Measurements from ENCODE around the gene PRCD. TPM values are rescaled to one million over a fixed set of nuclear protein-coding genes. Genes with fewer than 3 reads are reported as not detected.

PRCD gene
- total and polyA plus RNA-seq, 3 donors from 2014 or later, result 3.2 to 4.6 (median 3.8) TPM

DNA sequence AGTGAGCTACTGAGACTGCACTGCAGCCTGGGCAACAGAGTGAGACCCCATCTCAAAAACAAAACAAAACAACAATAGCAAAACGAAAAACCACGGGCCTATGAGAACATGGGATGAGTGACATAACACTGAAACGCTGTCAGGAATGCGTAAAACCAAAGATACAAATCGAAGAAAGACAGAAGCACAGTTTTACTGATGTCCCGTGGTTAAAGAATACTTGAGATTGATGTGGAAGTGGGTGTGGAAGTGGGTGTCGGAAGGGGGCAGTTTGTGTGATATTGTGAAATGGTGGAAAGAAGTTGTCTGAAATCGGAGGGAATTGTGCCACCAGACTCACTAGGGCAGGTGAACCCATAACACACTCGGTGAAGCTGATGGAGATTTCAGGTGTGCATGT, 36.3 kb downstream of the PRCD start:
- DNase-seq, result no peak
- Histone ChIP-seq H3K9me3 (no peaks in the 10 kb centered on the region), H3K4me1 (no peaks in the 10 kb centered on the region), H3K27ac (no peak overlapping the region), H3K36me3 (ENCODE audit: low read depth, missing control alignments) (no peaks in the 10 kb centered on the region), H3K4me3 (no peak overlapping the region), H3K27me3 (no peaks in the 10 kb centered on the region)
- WGBS, 2 donors, result 91 to 92% methylated on average over 9 of the region's 9 CpGs
- TF ChIP-seq POLR2A (IDR thresholded peaks at IDR 0.05), result no peak
- TF ChIP-seq, protein P1, sequence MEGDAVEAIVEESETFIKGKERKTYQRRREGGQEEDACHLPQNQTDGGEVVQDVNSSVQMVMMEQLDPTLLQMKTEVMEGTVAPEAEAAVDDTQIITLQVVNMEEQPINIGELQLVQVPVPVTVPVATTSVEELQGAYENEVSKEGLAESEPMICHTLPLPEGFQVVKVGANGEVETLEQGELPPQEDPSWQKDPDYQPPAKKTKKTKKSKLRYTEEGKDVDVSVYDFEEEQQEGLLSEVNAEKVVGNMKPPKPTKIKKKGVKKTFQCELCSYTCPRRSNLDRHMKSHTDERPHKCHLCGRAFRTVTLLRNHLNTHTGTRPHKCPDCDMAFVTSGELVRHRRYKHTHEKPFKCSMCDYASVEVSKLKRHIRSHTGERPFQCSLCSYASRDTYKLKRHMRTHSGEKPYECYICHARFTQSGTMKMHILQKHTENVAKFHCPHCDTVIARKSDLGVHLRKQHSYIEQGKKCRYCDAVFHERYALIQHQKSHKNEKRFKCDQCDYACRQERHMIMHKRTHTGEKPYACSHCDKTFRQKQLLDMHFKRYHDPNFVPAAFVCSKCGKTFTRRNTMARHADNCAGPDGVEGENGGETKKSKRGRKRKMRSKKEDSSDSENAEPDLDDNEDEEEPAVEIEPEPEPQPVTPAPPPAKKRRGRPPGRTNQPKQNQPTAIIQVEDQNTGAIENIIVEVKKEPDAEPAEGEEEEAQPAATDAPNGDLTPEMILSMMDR (IDR thresholded peaks at IDR 0.05), result no peak
- intact Hi-C loops (cut with DNase I; ENCODE audit: low total_unique reads), result no loop called here

DNA sequence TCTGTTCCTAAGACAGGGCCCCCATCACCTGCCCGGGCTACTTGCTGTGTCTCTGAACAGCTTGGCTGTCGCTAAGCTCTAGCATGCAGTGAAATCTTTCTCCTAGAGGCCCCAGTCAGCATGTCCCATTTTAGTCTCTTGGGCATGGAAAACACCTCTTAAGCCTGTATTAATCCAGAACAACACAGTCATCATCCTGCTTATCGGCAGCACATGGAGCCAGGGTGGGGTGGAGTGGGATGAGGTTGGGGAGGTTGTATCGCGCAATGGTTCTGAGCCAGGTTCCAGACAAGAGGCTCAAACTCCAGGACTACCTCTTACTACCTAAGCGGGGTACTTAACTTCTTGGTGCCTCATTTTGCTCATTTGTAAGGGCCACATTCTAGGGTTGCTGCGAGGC, 38.0 kb downstream of the PRCD start:
- TF ChIP-seq POLR2A (IDR thresholded peaks at IDR 0.05), result no peak
- TF ChIP-seq, protein P1 (IDR thresholded peaks at IDR 0.05), result no peak
- no peak for DNase-seq
- intact Hi-C loops (cut with DNase I; ENCODE audit: low total_unique reads), result no loop called here
- H3K27ac ChIP-seq, result no peak overlapping the region
- WGBS, 2 donors, result 95% methylated on average over 7 of the region's 7 CpGs
- no peaks in the 10 kb centered on the region for H3K36me3 ChIP-seq (ENCODE audit: low read depth, missing control alignments)
- no peaks in the 10 kb centered on the region for H3K27me3 ChIP-seq
- H3K4me1 ChIP-seq, result no peaks in the 10 kb centered on the region
- H3K4me3 ChIP-seq, result no peak overlapping the region
- no peaks in the 10 kb centered on the region for H3K9me3 ChIP-seq

DNA sequence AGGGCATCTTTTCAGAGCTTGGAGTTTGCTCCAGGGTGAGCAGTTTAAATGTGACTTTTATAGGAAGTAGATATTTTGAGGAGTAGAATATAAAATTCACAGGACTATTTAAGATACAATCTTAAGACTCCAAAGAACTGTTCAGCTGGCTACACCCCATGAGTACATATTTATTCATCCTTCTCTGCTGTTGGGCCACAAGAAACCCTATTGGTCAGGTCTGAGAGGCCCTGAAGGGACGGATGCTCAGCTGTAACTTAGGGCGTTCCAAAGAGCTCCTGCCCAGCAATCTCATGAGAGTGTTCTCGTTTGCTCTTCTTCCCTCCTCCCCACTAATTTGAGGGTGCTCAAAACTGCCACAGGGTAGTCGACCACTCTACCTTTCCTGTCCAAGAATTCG, 38.5 kb downstream of the PRCD start:
- Histone ChIP-seq H3K36me3 (ENCODE audit: low read depth, missing control alignments) (no peaks in the 10 kb centered on the region), H3K4me3 (no peak overlapping the region), H3K4me1 (no peaks in the 10 kb centered on the region), H3K27me3 (no peaks in the 10 kb centered on the region), H3K9me3 (no peaks in the 10 kb centered on the region), H3K27ac (no peak overlapping the region)
- DNase-seq, result no peak
- 85 to 92% methylated on average over 5 of the region's 5 CpGs for WGBS, 2 donors
- TF ChIP-seq, protein P1 (IDR thresholded peaks at IDR 0.05), result no peak
- no peak for TF ChIP-seq POLR2A (IDR thresholded peaks at IDR 0.05)
- intact Hi-C loops (cut with DNase I; ENCODE audit: low total_unique reads), result no loop called here

DNA sequence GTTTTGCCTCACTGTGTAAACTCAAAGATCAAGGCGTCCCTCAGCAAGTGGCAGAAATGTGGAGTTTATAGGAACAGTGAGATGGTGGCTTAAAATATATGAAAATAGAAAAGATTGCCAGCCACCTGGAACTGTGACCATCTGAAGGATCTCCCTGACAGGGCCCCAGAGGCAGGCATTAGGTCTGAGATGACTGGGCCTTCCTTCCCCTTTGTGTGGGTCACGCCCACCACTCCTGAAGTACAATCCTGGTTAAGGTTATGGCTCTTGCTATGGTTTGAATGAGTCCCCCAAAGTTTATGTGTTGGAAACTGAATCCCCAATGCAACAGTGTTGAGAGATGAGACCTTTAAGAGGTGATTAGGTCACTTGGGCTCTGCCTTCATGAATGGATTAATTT, 39.4 kb downstream of the PRCD start:
- 87 to 91% methylated on average over 2 of the region's 2 CpGs for WGBS, 2 donors

DNA sequence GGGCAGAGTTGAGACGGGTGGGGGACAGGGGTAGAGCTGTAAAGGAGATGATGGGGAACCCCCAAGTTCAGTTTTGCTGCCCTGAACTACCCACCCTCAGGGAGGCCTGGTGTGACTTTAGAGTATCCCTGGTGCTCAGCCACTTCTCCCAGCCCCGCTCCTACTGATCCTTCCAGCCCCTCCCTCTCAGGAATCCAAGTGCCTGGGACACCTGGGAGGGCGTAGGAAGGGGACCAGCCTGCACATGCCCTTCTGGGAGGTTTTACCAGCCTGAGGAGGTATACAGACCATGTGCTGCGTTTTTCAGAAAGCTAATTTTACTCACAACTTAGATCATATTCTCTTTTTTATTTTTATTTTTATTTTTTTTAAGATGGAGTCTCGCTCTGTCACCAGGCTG, 41.7 kb downstream of the PRCD start:
- Histone ChIP-seq H3K4me3 (no peak overlapping the region), H3K9me3 (no peaks in the 10 kb centered on the region), H3K4me1 (peaks cover 12% of the 10 kb centered on the region), H3K36me3 (ENCODE audit: low read depth, missing control alignments) (no peaks in the 10 kb centered on the region), H3K27me3 (no peaks in the 10 kb centered on the region), H3K27ac (no peak overlapping the region)
- TF ChIP-seq, protein P1 (IDR thresholded peaks at IDR 0.05), result no peak
- no peak for TF ChIP-seq POLR2A (IDR thresholded peaks at IDR 0.05)
- intact Hi-C loops (cut with DNase I; ENCODE audit: low total_unique reads), result no loop called here
- DNase-seq, result no peak
- WGBS, 2 donors, result 91 to 92% methylated on average over 5 of the region's 5 CpGs

More for the DNA sequence above, 39.4 kb downstream of the PRCD start:
- H3K4me3 ChIP-seq, result no peak overlapping the region
- no peak for DNase-seq
- no peaks in the 10 kb centered on the region for H3K27me3 ChIP-seq
- intact Hi-C loops (cut with DNase I; ENCODE audit: low total_unique reads), result no loop called here
- no peaks in the 10 kb centered on the region for H3K36me3 ChIP-seq (ENCODE audit: low read depth, missing control alignments)
- no peak for TF ChIP-seq POLR2A (IDR thresholded peaks at IDR 0.05)
- TF ChIP-seq, protein P1 (IDR thresholded peaks at IDR 0.05), result no peak
- no peaks in the 10 kb centered on the region for H3K9me3 ChIP-seq
- no peaks in the 10 kb centered on the region for H3K4me1 ChIP-seq
- no peak overlapping the region for H3K27ac ChIP-seq

All from testis (tissue), 3 donors.